Measurements from ENCODE around the gene ABHD12B. TPM values are rescaled to one million over a fixed set of nuclear protein-coding genes. Genes with fewer than 3 reads are reported as not detected.

Gene ABHD12B
- polyA plus RNA-seq (ENCODE audit: insufficient read length in 3 of 3), result under 1 TPM; 0.33 to 0.83 (median 0.62) TPM

GRCh38 chr14:50871914-50872732, at the start of gene ABHD12B:
ABHD12B (plus strand) TSS chr14:50872053; CDS start chr14:50872175, 122 bp downstream.
- DNase-seq (ENCODE audit: low read depth in 3 of 3, low spot score in 2 of 3), result no peak

DNA sequence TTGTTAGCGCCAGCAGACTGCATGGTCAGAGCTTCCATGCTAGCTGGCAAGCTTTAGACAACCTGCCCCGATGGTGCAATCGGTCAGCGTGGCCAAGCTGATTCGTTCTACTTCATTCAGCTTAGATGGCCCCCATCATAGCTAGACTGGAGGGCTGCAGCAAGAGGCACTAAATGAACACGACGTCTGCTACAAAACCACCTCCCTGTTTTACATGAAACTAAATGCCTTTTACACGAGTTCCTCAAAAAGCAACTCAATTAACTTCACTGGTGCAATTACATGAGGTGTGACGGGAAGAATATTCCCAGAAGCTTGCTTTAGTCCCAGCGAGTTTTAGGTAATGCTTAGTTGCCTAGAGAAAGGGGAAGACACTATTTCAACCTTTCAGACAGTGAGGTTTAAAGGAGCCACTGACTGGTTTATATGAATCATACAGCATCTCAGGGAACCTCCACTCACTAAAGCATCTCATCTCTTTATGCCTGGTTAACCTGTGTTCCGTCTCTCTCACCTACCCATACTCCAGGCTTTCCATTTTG, 49.3 kb upstream of the ABHD12B start:
- DNase-seq (ENCODE audit: low read depth in 3 of 3, low spot score in 2 of 3), result no peak

DNA sequence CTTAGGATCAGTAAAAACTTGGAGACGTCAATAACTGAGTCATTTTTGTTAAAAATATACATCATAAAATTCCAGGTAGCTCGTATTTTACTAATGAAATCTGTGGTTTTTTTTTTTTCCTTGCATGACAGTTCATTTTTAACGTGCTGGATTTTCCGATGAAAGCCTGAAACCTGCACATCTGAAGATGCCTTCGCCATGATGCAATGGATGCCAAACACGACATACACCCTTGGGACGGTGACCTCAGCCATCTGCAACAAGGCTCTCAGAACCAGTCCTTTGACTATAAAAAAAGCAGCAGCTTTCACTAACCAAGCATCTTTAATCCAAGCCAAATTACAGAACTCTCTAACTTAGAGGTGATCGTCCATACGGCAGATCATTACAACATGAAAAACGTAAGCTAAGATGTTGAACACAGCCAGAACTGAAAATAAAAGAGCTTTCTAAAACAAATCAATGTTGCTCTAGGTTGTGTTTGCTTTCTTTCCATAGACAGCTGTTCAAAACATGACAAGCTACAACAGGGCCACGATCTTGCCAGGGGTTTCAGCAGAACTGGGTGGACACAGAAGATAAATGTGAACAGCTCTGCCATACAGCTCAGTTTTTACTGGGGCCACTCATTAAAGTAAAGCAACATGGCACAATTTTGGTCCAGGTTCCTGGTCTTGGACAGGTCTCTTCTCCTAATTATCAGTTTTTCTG, 48.6 kb upstream of the ABHD12B start:
- DNase-seq (ENCODE audit: low read depth in 3 of 3, low spot score in 2 of 3), result no peak

GRCh38 chr14:50823762-50824636, 47.9 kb upstream of the ABHD12B start:
- no peak for DNase-seq (ENCODE audit: low read depth in 3 of 3, low spot score in 2 of 3)

GRCh38 chr14:50825307-50825706, 46.5 kb upstream of the ABHD12B start:
- DNase-seq (ENCODE audit: low read depth in 3 of 3, low spot score in 2 of 3), result no peak

GRCh38 chr14:50826681-50827080, 45.2 kb upstream of the ABHD12B start:
- DNase-seq (ENCODE audit: low read depth in 3 of 3, low spot score in 2 of 3), result no peak

- no peak for DNase-seq (ENCODE audit: low read depth in 3 of 3, low spot score in 2 of 3)
Measured at GRCh38 chr14:50828721-50829488, 42.9 kb upstream of the ABHD12B start.

- no peak for DNase-seq (ENCODE audit: low read depth in 3 of 3, low spot score in 2 of 3)
Measured at GRCh38 chr14:50829489-50830043, 42.3 kb upstream of the ABHD12B start.

DNA sequence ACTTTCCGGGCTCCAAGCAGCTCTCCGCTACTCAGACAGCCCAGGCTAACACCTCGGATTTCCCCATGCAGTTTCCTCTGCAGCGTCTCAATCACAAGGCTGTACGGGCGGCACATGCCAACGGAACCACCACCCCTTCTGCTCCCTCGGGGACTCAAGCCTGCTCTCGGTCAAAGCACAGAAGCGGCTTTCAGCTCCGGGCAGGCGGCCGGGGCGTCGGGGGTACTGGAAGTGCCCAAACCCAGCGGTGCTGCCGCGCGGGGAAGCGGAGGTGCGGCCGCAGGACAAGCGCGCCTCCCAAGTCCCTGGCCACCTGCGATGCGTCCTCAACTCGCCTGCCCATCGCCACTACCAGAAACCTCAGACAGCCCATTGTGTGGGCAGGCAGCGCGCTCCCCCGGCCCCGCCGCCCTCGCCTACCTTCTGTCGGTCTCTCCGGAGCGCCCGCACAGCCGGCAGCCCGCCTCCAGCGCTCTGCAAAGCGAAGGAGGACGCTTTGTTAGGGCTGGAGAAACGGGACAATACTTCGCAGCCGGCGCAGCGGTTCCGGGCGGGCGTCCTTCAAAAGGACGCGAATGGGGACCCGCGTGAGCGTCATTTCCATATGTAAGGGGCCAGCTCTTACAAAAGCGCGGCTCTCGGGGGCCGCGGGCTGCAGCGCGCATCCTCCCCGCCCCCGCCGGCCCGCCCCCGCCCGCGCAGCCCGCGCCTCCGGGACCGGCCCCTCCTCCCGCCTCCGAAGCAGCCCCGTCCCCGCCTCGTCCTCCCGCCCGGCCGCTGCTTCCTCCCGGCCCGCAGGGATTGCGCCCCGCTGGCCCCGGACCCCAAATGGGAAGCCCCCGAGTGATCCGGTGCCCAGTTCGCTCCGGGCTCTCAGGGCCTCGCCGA, 41.6 kb upstream of the ABHD12B start:
- DNase-seq (ENCODE audit: low read depth in 3 of 3, low spot score in 2 of 3), result no peak

DNA sequence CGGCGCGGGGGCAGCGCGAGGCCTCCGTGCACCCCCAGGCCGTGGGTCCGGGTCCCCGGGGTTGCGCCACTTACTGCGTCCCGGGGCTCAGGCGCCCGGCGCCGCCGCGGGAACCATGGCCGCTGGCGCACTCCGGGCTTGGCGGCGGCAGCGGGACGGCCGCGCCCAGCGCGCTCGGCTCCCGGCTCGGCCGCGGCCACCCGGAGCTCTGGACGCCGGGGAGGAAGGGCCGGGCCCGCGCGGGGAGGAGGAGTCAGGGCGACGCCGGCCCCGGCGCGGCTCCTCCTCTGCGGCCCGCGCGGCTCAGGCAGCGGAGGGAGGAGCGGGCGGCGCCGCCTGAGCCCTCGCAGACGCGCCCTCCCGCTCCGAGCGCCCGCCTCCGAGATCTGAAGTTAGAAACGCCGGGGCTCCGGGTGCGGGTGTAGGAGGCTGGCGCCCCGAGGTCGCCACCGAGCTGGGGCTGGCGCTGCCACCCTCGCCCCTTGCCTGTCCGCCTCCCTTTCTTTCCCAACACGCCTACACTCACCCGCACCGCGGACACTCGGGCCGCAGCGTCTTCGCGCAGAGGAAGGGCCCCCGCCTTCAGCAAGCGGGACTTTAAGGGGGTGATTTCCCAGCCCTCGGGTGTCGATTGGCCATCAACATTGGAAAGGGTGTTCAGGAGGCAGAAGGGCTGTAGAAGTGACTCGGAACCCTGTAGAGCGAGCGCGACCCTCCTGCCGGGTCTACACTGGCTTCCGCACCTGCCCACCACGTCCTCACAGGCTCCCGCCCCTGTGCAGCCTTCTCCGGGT, 40.7 kb upstream of the ABHD12B start, which contains the start of gene NIN:
Gene NIN, minus strand, starts transcription at position 231 of the 794 bp plus-strand sequence. CDS start 9,106 bp downstream, outside the sequence.
- DNase-seq (ENCODE audit: low read depth in 3 of 3, low spot score in 2 of 3), result peak in 1 of 3 donors; percentile 23

GRCh38 chr14:50831726-50832168, 40.1 kb upstream of the ABHD12B start:
- DNase-seq (ENCODE audit: low read depth in 3 of 3, low spot score in 2 of 3), result no peak

DNA sequence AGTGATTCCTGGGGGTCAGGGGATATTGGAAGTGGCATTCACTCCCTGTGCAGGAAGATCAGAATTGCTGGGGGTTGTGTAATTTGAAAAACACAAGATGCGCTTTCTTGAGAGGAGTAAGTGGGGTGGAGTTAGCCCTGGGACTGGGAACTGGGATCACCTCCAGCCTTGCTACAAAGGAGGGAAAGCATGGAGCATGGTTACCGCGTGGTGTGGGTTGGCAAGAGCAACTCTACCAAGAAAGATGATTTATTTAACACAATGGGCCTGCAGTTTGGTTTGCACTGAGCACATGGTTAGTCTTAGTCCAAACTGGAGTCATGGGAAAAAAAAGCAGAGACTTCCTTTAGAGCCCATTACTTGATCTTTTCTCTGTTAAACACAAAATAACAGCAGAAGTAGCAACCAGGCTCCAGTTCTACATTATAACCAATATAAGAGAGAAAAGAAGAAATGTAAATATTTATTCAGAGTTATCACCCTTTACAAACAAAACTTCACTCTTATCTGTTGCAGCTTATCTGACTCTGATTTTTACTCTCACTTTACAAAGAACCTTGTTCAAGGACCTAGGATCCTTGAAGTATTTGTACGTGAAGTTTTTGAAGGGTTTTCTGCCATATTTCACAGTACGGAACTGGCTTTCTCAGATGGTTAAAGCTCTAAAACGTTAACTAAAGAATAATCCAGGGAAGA, 38.8 kb upstream of the ABHD12B start:
- no peak for DNase-seq (ENCODE audit: low read depth in 3 of 3, low spot score in 2 of 3)

DNA sequence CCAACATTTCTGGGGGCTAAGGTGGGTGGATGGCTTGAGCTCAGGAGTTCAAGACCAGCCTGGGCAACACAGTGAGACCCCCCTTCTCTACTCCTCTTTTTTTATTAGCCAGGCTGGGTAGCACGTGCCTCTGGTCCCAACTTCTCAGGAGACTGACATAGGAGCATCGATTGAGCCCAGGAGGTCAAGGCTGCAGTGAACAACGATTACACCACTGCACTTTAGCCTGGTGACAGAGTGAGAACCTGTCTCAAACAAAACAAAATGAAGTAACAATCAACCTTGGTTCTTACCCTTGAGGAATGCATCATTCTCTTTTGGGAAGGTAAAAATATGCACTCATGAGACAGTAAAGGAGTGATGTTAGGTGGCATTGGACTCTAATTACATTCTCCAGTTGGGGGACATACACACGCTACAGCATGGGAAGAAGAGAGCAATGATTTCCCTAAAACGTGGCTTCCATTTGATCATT, 37.0 kb upstream of the ABHD12B start:
- no peak for DNase-seq (ENCODE audit: low read depth in 3 of 3, low spot score in 2 of 3)

- DNase-seq (ENCODE audit: low read depth in 3 of 3, low spot score in 2 of 3), result no peak
Measured at GRCh38 chr14:50835280-50835679, 36.6 kb upstream of the ABHD12B start.

GRCh38 chr14:50836515-50836914, 35.3 kb upstream of the ABHD12B start:
- no peak for DNase-seq (ENCODE audit: low read depth in 3 of 3, low spot score in 2 of 3)

- no peak for DNase-seq (ENCODE audit: low read depth in 3 of 3, low spot score in 2 of 3)
Measured at GRCh38 chr14:50837271-50837670, 34.6 kb upstream of the ABHD12B start.

Measured in right renal cortex interstitium (tissue), 3 donors.